22Rv1 (cell line): Measurements from ENCODE around the gene SSH2.

Experiments used
- CTCF ChIP-seq: fragments of 450-650 bp; IDR thresholded peaks from 2 replicates; pipeline ENCODE4 v1.5.1; 2017; ENCODE audit warnings: mild to moderate bottlenecking
- ZFX ChIP-seq: fragments of 450-650 bp; IDR thresholded peaks from 2 replicates; pipeline ENCODE4 v1.6.1; 2017; ENCODE audit warnings: antibody characterized with exemption, borderline replicate concordance

GRCh38 chr17:29655323-29655722 lies 274.7 kb downstream of the SSH2 start:
- no peak for TF ChIP-seq CTCF
- no peak for TF ChIP-seq ZFX
